ENCODE results near the gene EBPL. TPM values are rescaled to one million over a fixed set of nuclear protein-coding genes. Genes with fewer than 3 reads are reported as not detected.

Gene EBPL
- polyA plus RNA-seq, 6 donors from 2014 or later = 41.4 to 77.2 (median 65.8) TPM

GRCh38 chr13:49638030-49638743, 53.1 kb downstream of the EBPL start:
- ATAC-seq (ENCODE audit: low read depth in 2 of 2) (no peak), DNase-seq (no peak)
- Mint-ChIP-seq H3K36me3 (peaks cover 3 to 4% of the 10 kb centered on the region in 2 donors), H3K9me3 (no peaks in the 10 kb centered on the region), H3K4me3 (no peak overlapping the region), H3K27ac (peak overlapping the region in 2 of 6 donors; percentile 61 to 75), H3K4me1 (peaks cover 39 to 61% (median 47%) of the 10 kb centered on the region in 3 donors), H3K27me3 (no peaks in the 10 kb centered on the region)

GRCh38 chr13:49636705-49637104, 54.6 kb downstream of the EBPL start:
- Mint-ChIP-seq H3K36me3 (peaks cover 9 to 10% of the 10 kb centered on the region in 2 donors), H3K4me1 (peaks cover 36 to 58% (median 45%) of the 10 kb centered on the region in 3 donors), H3K27ac (peak overlapping the region in 4 of 6 donors; percentile 18 to 90 (median 71)), H3K4me3 (peak overlapping the region in 6 of 8 donors; percentile 65 to 91 (median 76)), H3K9me3 (no peaks in the 10 kb centered on the region), H3K27me3 (no peaks in the 10 kb centered on the region)
- ATAC-seq (ENCODE audit: low read depth in 2 of 2) (no peak), DNase-seq (no peak)

- DNase-seq (peak; percentile 63), ATAC-seq (ENCODE audit: low read depth in 2 of 2) (peak; percentile 83 to 90)
- peaks cover 36 to 64% (median 50%) of the 10 kb centered on the region in 3 donors for H3K4me1 Mint-ChIP-seq
These were observed 55.5 kb downstream of the EBPL start for GRCh38 chr13:49635599-49636433.

DNA sequence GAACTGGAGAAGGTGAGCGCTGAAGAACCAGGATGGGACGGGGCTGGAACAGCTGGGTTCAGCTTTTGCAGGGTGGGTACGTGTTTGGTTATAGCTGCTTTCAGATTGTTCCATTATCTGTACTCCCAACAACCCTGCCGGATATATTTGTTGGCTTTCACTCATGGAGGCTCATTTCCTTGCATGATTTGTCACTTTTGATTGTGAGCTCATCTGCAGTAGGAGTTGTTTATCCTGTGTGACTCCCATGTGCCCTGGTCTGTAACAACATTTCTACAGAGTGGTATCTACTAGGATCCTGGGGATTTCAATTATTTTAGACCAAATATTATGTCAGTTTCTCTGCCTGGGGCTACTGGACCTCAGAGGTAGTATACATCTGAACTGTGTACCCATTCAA, 57.6 kb downstream of the EBPL start:
- H3K4me1 Mint-ChIP-seq = peaks cover 44 to 80% (median 71%) of the 10 kb centered on the region in 3 donors
- H3K4me3 Mint-ChIP-seq = peak overlapping the region in 3 of 8 donors; percentile 7 to 42 (median 37)
- peaks cover 9 to 10% of the 10 kb centered on the region in 2 donors for H3K36me3 Mint-ChIP-seq
- ATAC-seq (ENCODE audit: low read depth in 2 of 2) (no peak), DNase-seq (no peak)
- no peaks in the 10 kb centered on the region for H3K27me3 Mint-ChIP-seq
- H3K9me3 Mint-ChIP-seq = no peaks in the 10 kb centered on the region
- H3K27ac Mint-ChIP-seq = peak overlapping the region in 3 of 6 donors; percentile 47 to 77 (median 69)

More at GRCh38 chr13:49635599-49636433, 55.5 kb downstream of the EBPL start:
- H3K9me3 Mint-ChIP-seq = no peaks in the 10 kb centered on the region
- peak overlapping the region; percentile 61 to 91 (median 79) for H3K4me3 Mint-ChIP-seq
- H3K36me3 Mint-ChIP-seq = peaks cover 9 to 10% of the 10 kb centered on the region in 2 donors
- no peaks in the 10 kb centered on the region for H3K27me3 Mint-ChIP-seq
- peak overlapping the region in 5 of 6 donors; percentile 57 to 92 (median 82) for H3K27ac Mint-ChIP-seq

- DNase-seq = no peak
- peak overlapping the region in 3 of 6 donors; percentile 5 to 59 (median 35) for H3K27ac Mint-ChIP-seq
- no peaks in the 10 kb centered on the region for H3K27me3 Mint-ChIP-seq
- H3K4me1 Mint-ChIP-seq = peaks cover 49 to 88% (median 81%) of the 10 kb centered on the region in 3 donors
- peak overlapping the region in 2 of 8 donors; percentile 37 to 63 for H3K4me3 Mint-ChIP-seq
- ATAC-seq (ENCODE audit: low read depth in 2 of 2) = no peak
- H3K9me3 Mint-ChIP-seq = no peaks in the 10 kb centered on the region
- peaks cover 9 to 10% of the 10 kb centered on the region in 2 donors for H3K36me3 Mint-ChIP-seq
These were observed 59.1 kb downstream of the EBPL start for GRCh38 chr13:49632156-49632555.

- Mint-ChIP-seq H3K4me3 (peak overlapping the region in 3 of 8 donors; percentile 60 to 99 (median 99)), H3K27ac (peak overlapping the region in 1 of 6 donors; percentile 98), H3K27me3 (no peaks in the 10 kb centered on the region), H3K9me3 (no peaks in the 10 kb centered on the region), H3K4me1 (peaks cover 37 to 79% (median 70%) of the 10 kb centered on the region in 3 donors), H3K36me3 (peaks cover 9 to 10% of the 10 kb centered on the region in 2 donors)
- no peak for ATAC-seq (ENCODE audit: low read depth in 2 of 2)
- no peak for DNase-seq
These were observed 60.7 kb downstream of the EBPL start for GRCh38 chr13:49630580-49630979.

DNA sequence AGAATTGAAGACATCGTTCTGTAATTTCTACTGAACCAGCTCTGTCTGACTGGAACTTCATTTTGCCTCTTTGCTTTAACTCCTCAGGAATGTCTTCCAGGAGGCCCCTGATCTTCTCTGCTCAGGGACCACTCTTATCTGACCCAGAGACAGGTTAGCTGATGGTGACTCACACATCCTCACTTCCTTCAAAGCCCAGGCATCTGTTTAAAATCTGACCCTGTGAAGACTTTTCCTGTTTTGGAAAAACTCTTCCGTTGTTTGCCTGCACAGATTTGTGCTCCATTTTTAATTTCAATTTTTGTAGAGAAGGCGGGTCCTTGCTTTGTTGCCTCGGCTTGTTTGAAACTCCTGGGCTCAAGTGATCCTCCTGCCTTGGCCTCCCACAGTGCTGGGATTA, 61.3 kb downstream of the EBPL start:
- Mint-ChIP-seq H3K9me3 (no peaks in the 10 kb centered on the region), H3K27me3 (no peaks in the 10 kb centered on the region), H3K4me1 (peaks cover 31 to 72% (median 64%) of the 10 kb centered on the region in 3 donors), H3K36me3 (peaks cover 9 to 10% of the 10 kb centered on the region in 2 donors), H3K4me3 (peak overlapping the region; percentile 15 to 100 (median 98)), H3K27ac (peak overlapping the region in 3 of 6 donors; percentile 60 to 98 (median 86))
- ATAC-seq (ENCODE audit: low read depth in 2 of 2) (no peak), DNase-seq (no peak)

DNA sequence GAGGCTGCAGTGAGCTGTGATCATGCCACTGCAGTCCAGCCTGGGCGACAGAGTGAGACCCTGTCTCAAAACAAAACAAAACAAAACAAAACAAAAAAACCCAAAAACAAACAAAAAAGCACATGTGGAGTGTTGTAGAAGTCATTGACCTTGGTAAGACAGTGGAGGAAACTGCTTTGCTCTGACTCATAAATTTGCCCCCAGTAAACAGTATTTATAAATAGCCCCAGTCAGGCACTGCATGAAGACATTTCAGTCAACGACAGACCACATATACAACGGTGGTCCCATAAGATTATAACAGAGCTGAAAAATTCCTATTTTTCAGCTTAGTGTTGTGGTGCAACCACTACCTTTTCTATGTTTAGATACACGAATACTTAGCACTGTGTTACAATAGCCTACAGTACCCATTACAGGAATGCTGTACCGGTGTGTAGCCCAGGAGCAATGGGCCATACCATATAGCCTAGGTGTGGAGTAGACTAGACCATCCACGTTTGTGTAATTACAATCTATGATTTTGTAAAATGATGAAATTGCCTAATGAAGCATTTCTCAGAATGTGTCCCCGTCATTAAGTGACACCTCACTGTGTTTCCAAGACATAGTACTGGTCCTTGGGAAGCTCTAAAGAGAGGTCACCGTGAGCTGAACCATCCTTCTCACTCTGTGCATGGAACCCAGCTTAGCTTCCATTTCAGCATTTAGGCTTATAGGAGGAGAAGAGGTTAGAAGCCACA, 61.9 kb downstream of the EBPL start:
- Mint-ChIP-seq H3K27me3 (no peaks in the 10 kb centered on the region), H3K9me3 (no peaks in the 10 kb centered on the region), H3K4me1 (peaks cover 26 to 70% (median 58%) of the 10 kb centered on the region in 3 donors), H3K36me3 (peaks cover 9 to 10% of the 10 kb centered on the region in 2 donors), H3K27ac (peak overlapping the region; percentile 5 to 98 (median 78)), H3K4me3 (peak overlapping the region; percentile 90 to 100 (median 98))
- no peak for DNase-seq
- ATAC-seq (ENCODE audit: low read depth in 2 of 2) = no peak

GRCh38 chr13:49627831-49628652, 63.2 kb downstream of the EBPL start, which contains the start of gene ARL11:
Gene ARL11 (plus strand): TSS chr13:49628507. CDS start chr13:49630448, 1,941 bp downstream.
- peaks cover 20 to 59% (median 47%) of the 10 kb centered on the region in 3 donors for H3K4me1 Mint-ChIP-seq
- no peaks in the 10 kb centered on the region for H3K9me3 Mint-ChIP-seq
- peak within 1 kb of the TSS; percentile 90 to 100 (median 98) for H3K4me3 Mint-ChIP-seq
- no peaks in the 10 kb centered on the region for H3K27me3 Mint-ChIP-seq
- peaks cover 4 to 6% of the 10 kb centered on the region in 2 donors for H3K36me3 Mint-ChIP-seq
- ATAC-seq (ENCODE audit: low read depth in 2 of 2) (peak; percentile 99), DNase-seq (peak; percentile 85)
- peak within 1 kb of the TSS; percentile 70 to 98 (median 94) for H3K27ac Mint-ChIP-seq

DNA sequence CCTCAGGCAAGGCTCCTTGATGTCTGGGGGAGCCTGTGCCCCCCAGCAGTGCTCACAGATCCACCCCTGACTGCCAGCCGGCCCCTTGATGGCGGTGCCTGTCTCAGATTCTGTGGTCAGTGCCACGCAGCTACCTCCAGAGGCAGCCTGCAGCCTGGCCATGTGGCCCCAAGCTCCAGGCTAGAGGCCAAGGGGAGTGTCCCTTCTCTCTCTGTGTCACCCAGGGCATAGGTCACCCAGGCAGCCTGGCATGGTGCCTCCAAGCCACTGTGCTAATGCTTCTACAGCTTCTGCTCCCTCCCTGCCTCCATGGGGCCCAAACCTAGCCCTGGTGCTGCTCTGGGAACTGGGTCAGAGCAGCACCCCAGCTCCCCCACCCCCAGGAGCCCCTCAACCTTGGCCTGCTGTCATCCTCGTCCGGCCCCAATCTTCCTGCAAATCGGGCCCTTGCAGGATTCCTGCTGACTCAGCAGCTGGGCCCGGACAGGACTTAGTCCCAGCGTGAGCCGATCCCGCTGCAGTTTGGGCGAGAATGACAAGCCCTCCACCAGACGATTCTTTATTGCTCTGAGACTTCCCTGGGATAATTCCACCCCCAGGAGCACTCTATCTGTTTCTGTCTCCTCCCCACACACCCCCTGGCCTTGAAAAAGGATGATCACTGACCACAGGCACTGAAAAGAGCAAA, 65.8 kb downstream of the EBPL start:
- Mint-ChIP-seq H3K36me3 (no peaks in the 10 kb centered on the region), H3K4me1 (peaks cover 14 to 43% (median 28%) of the 10 kb centered on the region in 3 donors), H3K27ac (peak overlapping the region in 1 of 6 donors; percentile 65), H3K9me3 (no peaks in the 10 kb centered on the region), H3K4me3 (peak overlapping the region in 1 of 8 donors; percentile 64), H3K27me3 (no peaks in the 10 kb centered on the region)
- DNase-seq (no peak), ATAC-seq (ENCODE audit: low read depth in 2 of 2) (no peak)

DNA sequence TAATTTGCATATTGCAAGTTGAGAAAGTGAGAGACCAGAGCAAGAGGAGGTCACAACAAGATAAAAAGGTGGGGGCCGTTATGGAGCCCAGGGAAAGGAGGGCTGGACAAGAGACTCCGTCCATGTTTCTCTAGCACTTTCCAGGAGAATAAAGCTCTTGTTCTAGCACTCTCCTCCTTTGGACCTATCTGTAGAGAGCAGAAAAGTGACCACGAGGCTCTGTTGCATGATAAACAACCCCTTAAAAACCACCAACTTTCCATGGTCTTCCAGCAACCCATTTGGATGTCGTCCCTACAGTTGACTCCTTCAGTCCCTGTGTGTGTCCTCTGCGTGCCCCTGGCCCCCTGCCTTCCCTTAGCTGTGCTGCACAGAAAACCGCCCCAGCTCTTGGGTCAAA, 67.1 kb downstream of the EBPL start:
- H3K4me3 Mint-ChIP-seq = peak overlapping the region in 2 of 8 donors; percentile 43 to 76
- H3K27ac Mint-ChIP-seq = no peak overlapping the region
- H3K27me3 Mint-ChIP-seq = no peaks in the 10 kb centered on the region
- no peaks in the 10 kb centered on the region for H3K9me3 Mint-ChIP-seq
- ATAC-seq (ENCODE audit: low read depth in 2 of 2) (no peak), DNase-seq (no peak)
- H3K4me1 Mint-ChIP-seq = peaks cover 8 to 39% (median 16%) of the 10 kb centered on the region in 3 donors
- no peaks in the 10 kb centered on the region for H3K36me3 Mint-ChIP-seq

All from naive B cell (primary cell).